ENCODE results near the gene STPG3.

Gene STPG3

GRCh38 chr9:137251194-137251461 lies at the start of gene STPG3:
TSS of gene STPG3 (plus strand) at chr9:137251286. CDS start at chr9:137251287, 1 bp downstream.
- no peak for DNase-seq

- DNase-seq = no peak
Observed at GRCh38 chr9:137202966-137203365, 48.1 kb upstream of the STPG3 start.

DNA sequence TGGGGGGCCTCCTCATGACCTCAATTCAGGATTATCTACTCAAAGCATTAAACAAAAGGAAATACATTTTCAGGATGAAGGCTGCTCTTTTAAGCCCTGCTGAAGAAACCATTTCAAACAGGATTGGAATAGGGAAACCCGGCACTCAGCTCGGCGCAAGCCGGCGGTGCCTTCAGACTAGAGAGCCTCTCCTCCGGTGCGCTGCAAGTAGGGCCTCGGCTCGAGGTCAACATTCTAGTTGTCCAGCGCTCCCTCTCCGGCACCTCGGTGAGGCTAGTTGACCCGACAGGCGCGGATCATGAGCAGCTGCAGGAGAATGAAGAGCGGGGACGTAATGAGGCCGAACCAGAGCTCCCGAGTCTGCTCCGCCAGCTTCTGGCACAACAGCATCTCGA lies 46.4 kb upstream of the STPG3 start:
- DNase-seq = no peak

DNA sequence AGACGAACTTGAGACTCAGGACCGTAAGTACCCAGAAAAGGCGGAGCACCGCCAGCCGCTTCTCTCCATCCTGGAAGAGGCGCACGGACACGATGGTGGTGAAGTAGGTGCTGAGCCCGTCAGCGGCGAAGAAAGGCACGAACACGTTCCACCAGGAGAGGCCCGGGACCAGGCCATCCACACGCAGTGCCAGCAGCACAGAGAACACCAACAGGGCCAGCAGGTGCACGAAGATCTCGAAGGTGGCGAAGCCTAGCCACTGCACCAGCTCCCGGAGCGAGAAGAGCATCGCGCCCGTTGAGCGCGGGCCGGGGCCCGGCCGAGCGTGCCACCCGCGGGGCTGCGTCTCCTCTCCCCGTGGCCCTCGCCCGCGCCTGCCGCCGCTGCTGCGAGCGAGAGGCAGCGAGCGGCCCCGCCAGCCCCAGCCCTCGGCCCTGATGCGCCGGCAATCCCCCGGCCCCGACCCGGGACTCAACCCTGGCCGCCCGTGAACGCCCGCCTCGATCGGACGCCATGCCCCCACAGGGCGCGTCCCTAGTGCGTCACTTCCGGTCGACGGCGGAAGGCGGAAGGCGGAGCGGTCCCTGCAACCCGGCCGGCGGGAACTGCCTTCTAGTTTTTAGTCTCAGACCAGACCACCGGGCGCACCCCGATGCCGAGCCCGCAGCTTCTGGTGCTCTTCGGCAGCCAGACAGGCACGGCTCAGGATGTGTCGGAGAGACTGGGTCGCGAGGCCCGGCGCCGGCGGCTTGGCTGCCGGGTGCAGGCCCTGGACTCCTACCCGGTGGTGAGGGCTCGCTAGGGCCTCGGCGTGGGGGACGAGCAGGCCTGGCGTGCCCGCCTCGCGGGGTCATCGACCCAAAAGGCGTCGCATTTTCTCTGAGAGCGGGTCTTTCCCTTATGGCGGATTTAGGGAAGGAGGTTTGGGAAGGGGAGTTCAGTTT lies 45.7 kb upstream of the STPG3 start, which contains the start of the genes NDOR1 and TMEM203:
Gene NDOR1, plus strand, starts transcription at position 575 of the 944 bp plus-strand sequence. Its CDS starts 78 bp downstream, at position 653.
Gene TMEM203, minus strand, starts transcription at position 523 of the 944 bp plus-strand sequence. Its CDS starts 234 bp downstream, at position 289.
- peak; percentile 32 to 96 (median 85) for DNase-seq

DNA sequence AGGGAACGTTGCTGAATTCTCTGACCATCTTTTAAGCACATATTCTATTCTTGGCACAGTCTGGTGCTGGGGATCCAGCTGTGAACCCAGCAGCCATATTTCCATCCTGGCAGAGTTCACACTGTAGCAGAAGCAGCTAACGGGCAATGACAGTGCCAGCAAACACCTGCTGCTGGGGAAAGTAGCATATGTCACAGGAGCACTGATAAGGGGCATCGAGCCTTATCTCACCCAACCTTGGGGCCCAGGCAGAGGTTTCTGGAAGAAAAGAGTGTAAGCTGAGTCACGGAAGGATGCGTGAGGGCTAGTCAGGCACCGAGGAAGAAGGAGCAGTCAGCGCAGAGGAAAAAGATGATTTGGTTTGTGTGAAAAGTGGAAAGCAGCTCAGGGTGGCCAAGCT lies 44.5 kb upstream of the STPG3 start:
- no peak for DNase-seq

GRCh38 chr9:137211532-137211931 lies 39.6 kb upstream of the STPG3 start:
- DNase-seq = no peak

DNA sequence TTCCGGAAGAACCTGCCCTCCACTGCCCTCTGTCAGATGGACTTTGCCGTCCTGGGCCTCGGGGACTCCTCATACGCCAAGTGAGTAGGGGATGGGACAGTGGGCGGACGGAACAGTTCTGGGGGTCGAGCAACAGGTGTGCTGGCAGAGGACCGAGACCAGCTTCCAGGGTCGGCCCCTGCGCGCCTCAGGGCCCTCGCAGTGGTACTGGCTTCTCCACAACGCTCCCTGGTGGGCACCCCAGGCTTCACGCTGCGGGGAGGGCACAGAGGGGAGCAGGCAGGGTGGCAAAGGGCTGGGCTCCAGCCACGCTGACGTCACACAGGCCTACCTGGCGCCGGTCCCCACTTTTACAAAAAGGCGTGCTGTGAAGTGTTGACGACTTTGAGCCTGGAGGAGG lies 38.6 kb upstream of the STPG3 start:
- DNase-seq = no peak

DNA sequence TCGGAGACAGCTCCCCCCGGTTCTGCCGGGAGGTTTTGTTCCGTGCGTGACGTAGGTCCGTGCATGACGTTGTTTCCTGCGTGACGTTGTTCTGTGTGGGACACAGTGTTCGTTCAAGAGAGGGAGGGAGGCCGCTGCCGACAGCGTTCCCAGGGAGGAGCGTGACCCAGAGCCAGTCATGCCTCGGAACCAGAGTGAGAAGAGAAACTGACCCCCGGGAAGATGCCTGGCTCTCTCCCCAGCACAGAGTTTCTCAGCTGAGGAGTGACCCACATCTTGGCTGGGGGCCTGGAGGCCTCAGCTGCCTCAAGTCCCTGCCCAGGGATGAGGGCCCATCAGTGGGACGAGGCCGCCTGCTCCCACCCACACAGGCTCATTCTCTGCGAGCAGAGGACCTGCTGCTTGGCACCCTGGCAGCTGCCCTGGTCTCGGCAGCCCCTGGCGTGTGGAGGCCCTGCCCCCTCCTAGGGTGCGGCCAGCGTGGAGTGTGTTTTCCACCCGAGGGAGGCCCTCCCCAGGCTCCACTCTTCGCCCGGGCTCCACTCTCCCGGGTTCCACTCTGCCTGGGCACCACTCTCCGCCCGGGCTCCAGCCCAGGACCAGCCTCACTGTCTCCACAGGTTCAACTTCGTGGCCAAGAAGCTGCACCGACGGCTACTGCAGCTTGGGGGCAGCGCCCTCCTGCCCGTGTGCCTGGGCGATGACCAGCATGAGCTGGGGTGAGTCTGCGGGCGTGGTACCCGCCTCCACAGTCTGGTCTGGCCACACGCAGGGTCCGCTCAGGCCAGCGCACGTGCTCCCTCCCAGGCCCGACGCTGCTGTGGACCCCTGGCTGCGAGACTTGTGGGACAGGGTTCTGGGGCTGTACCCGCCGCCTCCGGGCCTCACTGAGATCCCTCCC lies 37.7 kb upstream of the STPG3 start:
- peak in 14 of 56 donors; percentile 22 to 81 (median 48) for DNase-seq

DNA sequence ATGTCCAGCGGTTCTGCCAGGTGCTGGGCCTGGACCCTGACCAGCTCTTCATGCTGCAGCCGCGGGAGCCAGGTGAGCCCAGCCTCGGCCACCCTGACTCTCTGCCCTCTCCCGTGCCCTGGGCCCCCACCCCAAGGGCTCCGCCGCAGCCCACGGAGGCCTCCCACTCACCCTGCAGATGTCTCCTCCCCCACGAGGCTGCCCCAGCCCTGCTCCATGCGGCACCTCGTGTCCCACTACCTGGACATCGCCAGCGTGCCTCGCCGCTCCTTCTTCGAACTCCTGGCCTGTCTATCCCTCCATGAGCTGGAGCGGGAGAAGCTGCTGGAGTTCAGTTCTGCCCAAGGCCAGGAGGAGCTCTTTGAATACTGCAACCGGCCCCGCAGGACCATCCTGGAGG lies 36.5 kb upstream of the STPG3 start:
- DNase-seq = no peak

DNA sequence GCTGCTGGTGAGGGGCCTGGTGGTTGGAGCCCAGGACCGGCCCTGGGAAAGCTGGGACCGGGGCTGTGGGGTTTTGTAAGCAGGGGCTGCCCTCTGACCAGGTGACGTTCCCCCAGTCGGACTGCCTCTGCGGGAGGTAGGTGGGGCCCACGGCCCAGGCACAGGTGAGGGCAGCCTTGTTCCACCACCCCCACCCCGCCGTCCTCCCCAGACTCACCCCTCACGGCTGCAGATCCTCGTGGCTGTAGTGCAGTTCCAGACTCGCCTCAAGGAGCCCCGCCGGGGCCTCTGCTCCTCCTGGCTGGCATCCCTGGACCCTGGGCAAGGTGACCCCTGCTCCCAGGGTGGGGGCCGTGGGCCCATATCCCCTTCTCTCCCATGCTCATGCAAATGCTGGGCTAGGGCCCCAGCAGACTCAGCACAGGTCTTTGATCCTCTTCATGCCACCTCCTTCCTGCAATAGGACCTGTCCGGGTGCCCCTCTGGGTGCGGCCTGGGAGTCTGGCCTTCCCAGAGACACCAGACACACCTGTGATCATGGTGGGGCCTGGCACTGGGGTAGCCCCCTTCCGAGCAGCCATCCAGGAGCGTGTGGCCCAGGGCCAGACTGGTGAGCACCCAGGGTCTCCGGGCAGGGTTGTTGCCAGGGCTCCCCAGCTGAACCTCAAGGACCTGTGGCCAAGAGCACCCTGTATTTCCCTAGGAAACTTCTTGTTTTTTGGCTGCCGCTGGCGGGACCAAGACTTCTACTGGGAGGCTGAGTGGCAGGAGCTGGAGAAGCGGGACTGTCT lies 35.7 kb upstream of the STPG3 start:
- no peak for DNase-seq

DNA sequence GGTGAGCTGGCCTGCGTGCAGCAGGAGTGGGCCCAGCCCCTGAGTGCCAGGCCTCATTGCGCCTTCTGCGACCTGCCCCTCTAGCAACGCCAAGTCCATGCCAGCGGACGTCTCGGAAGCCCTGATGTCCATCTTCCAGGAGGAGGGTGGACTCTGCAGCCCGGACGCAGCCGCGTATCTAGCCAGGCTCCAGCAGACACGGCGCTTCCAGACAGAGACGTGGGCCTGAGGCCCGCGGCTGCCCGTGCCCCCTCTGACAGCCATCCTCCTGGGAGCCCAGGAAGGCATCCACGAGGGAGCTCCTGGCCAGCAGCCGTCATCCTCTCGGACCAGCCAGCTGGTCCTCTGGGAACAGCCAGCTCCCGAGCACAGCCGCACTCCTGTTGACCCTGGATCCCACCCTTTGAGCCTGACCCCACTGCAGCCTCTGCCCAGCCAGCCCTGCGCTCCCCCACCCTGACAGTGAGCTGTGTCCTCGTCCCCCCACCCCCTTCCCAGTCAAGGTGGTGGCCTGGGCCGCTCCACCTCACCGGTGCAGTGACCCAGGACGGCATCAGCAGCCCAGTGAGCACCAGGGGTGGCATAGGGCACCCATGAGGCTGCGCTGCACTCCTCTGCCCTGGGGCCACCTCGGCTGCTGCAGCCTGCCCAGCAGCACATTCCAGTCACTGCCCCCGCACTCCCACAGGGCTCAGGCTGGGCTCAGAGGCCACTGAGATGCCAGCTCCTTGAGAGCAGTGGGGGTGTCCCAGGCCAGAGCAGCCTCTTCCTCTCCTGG lies 34.7 kb upstream of the STPG3 start:
- no peak for DNase-seq

DNA sequence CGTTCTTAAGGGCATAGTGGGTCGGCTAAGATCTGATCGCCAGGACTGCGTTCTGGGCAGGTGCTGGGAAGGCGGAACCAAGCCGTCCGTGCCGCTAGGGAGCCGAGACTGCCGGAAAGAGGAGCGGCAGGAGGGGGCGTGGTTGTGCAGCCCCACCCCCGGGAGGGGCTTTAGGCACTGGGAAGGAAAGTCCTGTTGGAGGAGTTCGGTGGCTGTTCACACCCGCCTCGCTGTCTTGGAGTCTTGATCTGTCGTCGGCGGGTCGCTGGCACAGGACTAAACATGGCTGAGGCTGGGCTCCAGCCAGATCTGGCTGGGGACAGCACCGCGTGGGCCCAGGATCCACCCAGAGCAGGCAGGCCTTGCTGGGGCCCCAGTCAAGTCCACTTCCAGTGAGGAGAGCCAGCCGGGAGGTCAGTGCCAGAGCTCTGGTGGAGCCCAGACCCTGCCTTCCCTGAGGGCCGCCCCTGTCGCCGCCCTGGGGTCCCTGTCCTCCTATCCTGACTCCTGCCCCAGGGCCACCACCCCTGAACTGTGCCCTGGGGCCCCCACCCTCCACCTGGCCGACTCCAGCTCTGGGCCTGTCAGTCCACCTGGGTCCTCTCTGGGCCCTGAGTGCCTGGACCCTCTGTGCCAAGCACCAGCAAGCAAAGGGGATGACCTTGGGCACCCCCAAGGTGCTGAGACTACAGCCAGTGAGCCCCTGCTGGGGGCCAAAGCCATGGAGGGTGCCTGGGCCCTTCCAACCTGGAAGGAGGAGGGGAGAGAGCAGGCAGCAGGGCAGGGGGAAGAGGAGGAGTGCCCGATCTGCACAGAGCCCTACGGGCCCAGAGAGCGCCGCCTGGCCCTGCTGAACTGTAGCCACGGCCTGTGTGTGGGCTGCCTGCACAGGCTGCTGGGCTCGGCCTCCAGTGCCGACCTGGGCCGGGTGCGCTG lies 33.5 kb upstream of the STPG3 start:
- DNase-seq = peak in 3 of 56 donors; percentile 16 to 27 (median 19)

GRCh38 chr9:137218212-137218753 lies 32.8 kb upstream of the STPG3 start:
- DNase-seq = no peak

DNA sequence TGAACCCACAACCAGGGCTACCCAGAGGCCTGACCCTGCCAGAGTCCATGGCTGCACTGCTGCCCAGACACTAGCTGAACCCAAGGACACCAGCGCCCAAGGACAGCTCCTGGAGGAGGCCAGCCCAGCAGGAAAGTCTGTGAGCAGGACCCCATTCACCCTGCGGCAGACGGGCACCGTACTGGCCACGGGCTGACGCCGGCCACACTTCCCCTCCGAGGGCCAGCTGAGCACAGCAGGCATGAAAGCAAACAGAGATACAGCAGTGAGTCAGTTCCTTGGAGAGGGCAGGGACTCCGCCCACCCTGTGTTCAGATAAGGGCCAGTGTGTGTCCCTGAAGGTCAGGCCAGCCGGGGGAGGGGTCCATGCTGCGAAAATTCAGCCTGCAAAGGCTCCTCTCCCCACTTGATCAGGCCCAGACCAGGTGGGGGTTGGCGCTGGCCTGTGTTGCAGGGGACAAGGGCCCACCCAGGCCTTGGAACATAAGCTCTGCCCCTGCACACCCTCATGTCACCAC lies 32.3 kb upstream of the STPG3 start:
- no peak for DNase-seq

- no peak for DNase-seq
Observed at GRCh38 chr9:137219757-137220316, 31.2 kb upstream of the STPG3 start.

GRCh38 chr9:137220317-137221094 lies 30.6 kb upstream of the STPG3 start:
- no peak for DNase-seq

- DNase-seq = no peak
Observed at GRCh38 chr9:137221095-137221505, 30.0 kb upstream of the STPG3 start.
